CD4-positive, alpha-beta T cell treated with Interleukin-17A for 4 hours (primary cell): ENCODE data around the gene MACROD2.

Source experiments
- DNase-seq: peaks from one replicate; pipeline ENCODE4 v3.0.0-alpha.2; 2020; ENCODE audit warnings: mixed read lengths

MACROD2 gene

DNA sequence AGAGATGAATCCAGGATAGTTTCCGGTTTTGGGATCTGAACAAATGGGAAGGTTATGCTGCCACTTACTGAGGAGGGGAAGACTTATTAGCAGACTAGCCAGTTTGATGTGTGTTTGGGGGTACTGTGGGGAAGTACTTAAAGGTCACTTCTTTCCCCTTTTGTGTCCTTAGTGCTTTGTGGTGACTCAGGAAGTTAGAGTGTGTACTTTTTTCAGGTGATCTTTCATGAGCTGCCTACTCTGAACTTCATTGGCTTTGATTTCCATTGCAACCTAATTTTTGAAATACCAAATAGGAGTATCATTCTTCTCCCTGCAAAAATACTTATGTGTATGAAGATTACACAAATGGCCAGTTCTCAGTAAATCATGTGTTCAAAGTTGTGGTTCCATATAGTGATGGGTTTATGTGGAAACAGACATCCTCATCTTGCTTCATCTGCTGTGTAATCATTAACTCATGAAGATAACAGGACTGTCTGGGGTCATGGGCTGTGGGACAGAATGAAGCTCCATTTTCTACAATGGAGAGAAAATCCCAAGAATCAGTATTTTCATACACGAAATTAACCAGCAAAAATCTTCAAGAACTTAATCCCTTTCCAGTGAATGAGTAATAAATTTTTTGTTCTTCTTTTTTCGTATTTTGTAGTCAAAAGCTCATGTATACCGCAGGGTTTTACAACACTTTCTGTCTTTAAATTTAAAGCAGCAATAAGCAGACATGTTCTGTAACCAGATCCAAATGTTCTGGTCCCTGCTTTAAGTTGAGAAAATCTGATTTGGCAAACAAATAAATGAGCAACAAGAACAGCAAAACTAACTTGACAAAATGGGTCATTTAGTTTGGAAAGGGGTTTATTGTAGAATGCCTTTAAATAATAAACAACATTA is 614.3 kb downstream of the MACROD2 start:
- DNase-seq = no peak

DNA sequence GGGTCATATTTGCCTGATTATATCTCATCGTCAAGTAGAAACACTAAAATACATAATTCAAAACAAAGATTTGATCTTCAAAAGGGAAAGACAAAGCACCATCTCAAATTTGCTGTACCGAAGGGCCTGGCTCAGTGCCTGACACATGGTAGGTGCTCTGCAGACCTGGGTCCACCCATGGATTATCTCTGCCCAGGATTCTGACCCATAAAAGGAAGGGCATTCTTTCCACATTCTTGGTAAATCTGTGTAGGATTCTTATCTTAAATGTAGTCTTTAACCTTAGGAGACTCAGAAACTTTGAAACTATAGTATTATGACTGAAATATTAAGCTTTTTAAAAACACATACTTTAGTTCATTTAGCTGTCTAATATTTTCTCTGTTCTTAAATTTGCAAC is 616.2 kb downstream of the MACROD2 start:
- no peak for DNase-seq

DNA sequence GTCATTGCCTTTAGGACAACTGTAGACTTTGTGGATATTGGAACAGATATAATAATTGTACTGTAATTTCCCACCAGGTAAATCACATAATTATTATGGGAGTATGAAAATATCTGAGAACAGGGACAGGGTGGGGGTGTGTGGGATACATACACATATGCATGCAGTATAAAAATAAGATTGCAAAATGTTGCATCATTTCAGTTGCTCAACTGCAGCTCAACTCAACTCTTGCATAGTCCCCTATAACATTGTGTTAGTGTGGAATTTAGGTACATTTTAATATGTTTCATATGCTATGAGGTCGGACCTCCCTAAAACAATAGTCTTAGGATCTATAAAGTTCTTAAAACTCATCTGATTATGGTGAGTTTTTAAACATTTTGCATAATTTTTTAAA is 617.1 kb downstream of the MACROD2 start:
- DNase-seq = no peak

DNA sequence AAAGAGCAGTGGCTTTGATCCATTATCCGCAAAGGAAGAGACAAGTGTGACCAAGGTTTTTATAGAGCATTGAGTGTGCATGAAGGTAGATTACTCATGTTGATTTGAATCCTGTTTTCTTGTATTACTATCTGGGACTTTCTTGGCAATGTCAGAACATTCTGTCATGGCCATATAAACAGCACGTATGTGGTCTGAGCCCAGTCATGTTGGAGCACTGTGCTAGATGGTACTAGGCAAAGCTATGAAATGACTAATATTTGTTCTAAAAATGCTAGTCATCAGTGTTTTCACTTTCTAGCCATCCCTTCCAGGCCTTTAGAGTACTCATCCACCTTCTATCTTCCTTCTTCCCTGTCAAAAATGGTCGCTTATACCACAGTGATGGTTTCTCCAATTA is 620.7 kb downstream of the MACROD2 start:
- no peak for DNase-seq

DNA sequence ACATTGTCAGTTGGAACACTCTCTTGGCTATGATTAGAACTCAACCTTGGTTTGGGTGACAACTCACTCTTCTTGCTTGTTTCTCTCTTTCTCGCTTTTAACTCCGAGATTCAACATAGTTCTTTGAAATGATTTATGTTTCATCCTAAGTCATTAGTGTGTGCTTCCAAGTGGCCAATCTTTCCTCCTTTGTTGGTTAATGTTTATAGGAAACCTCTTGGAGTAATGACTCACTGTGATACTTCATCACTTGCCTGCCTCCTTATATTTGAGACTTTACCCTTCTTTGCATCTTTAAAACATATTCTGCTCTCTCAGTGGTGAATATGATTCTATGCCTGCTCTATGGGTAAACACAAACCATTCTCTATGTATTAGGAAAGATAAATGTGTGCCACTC is 621.8 kb downstream of the MACROD2 start:
- no peak for DNase-seq

DNA sequence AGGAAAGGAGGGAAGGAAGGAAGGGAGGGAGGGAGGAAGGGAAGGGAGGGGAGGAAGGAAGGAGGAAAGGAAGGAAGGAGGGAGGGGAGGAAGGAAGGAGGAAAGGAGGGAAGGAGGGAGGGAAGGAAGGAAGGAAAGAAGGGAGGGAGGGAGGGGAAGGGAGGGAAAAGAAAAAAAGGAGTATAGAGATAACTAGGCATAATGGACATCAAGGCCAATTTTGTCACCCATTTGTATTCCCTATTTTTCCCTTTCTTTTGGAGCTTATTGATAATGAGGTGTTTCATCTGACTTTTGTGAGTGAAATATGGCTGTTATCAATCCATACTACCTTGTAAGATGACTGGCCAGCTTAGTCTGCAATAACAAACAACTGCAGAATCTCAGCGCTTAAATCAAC is 624.1 kb downstream of the MACROD2 start:
- no peak for DNase-seq

DNA sequence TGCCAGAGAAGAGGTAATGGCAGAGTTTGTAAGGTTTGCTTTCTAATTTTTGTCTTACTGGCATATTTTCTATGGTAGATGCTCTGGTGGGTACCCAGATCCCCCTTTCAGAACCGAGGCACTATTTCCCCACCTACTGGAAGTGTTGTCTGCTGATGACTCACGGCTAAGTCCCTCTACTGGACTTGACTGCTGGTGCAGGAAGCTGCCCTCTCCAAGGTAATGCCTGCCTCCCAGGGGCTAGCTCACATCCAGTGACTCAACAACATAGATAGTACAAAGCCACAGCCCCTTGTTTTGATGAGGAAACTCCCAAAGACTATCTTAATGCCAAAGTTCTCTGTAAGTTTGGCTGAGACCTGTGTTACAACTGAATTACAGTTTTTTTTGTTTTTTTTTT is 627.5 kb downstream of the MACROD2 start:
- DNase-seq = no peak

DNA sequence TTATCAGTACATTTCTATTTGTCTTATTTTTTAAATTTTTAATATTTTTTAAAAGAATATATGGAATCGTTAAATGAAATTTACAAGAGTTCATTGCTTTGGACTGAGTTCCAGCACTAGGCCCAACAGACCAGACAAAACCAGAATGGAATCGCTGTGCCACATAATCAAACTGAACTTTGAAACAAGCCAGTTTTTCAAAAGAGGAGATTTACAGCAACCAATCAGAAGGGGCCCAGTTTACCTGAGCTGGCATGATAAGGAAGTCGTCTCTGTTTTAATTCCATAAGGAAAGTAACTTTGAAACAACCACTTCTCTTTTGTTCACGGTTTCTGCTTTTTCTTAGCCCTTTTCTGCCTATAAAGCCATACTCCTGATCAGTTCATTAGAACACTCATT is 635.7 kb downstream of the MACROD2 start:
- no peak for DNase-seq

DNA sequence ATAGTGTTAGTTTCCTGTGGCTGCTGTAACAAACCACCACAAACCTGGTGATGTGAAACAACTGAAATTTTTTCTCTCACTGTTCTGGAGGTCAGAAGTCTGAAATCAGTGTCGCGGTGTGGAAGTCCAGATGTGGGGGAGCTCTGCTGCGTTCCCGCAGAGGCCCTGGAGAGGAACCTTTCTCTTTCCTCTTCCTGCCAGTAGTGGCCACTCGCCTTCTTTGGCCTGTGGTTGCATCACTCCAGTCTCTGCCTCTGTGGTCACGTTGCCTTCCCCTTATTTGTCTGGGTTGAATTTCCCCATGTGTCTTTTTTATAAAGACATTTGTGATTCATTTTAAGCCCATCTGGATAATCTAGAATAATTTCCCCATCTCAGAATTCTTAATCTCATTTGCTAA is 637.6 kb downstream of the MACROD2 start:
- no peak for DNase-seq

DNA sequence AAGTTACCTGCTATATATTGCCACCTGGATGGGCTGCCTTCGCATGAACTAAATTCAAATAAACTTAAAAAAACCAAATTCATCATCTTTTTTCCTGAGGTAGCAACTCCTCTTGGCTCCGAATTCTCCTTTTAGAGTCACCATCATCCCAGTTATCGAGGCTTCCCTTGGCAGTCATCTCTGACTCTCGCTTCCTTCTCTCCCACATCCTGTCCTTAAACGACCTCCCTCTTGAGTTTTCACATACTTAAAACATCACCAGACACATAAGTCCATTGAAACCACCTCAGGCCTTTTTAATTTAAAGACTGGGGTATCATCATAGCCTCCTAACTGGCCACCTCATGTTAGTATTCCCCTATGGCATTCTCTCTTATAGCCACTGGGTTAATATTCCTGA is 638.2 kb downstream of the MACROD2 start:
- DNase-seq = no peak

DNA sequence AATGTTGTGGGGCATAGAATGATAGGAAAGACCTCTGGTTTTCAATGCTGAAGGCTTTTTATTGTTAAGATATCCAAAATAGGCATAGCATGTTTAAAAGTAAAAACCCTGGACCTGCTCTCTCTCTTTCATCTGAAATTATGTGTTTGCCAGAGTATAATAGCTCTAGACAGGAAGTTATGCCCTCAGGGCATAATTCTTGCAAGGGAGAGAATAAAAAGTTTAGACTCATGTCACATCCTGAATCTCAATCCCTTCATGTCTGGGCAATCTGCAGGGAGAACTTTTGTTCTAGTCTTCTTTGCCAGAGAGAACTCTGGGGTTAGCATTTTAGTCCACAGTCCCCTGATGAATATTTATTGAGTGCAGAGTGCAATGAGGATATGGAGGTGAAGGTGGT is 639.3 kb downstream of the MACROD2 start:
- DNase-seq = no peak

DNA sequence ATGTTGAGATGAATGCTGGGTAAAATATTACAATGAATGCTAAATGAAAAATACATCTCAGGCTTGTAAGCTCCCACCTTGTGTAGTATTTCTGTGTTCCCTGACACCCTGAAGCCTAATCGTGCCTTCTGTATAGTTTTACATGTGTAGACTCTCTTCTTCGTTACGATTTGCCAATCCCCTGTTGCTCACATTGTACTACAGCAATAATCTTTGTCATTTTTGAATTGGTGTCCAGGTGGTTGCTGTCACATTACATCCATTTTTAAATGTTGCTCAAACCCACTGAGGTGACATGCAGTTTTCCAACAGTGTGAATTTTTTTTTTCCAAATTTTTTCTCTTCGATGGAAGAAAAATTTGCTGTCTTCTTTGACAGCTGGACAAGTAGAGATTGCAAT is 642.1 kb downstream of the MACROD2 start:
- DNase-seq = no peak

DNA sequence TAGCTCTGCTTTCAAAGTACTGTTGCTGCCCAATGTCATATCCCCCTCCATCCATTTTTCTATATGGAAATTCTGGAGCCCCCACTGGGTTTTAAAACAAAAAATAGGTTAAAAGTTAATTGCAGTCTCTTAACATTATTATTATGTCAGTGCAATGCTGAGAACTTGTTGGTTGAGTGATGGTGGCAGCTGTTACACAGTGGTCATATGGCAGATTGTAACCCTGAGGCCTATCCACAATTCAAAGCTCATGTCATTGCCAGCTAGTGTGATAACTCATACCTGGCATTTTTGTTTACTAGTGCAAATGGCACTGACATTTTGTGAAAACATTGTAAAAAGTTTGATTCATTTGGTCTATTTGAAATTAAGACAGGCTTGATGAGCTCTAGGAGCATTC is 647.8 kb downstream of the MACROD2 start:
- DNase-seq = no peak

DNA sequence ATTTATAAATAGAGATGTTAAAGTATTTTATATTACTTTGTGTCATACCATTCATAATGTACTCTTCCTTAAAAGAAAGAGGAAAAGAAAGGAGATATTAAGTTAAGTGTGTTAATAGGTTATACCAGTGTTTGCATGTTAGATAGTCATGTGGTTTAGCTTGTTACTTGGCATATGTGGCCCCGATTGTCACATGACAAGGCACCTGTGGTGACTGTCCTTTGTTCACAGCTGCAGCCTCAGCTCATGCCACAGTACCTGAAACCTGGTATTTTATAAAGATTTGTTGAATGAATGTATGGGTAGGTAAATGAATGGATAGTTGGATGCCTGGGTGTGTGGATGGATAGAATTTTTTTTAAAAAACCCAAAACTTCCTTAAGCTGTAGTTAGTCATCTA is 648.2 kb downstream of the MACROD2 start:
- no peak for DNase-seq

DNA sequence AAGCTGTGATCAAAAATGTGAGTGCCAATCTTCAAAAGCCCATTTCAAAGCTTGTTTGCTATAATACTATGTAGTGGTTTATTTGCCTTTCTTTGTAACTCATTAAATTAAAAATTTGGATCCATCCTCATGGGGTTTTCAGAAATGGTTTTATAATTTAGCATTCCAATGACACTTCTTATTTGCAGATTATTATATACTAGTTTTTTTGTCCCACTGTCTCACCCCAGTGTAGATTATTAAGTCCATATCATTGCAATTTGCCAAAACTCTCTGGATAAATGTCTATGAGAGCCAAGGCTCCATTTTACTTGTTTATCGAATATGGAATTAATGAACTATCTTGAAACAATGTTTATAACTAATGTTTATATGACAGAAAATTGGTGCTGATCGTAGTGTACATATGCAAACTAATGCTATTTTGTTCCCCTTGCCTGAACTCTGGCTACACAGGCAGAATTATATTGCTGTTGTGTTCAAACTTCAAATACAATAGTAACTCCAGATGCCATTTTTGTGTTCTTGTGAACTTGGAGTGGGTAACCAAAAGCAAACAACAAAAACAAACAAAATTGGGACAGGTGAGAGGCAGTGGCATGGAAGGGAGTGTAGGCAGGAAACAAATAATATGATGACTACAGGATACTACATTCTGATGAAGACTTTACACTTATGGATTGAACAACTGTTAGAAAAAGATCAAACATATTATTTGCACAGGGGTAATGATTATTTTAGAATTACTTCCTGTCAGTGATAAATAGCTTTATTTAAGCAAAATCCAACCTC is 649.2 kb downstream of the MACROD2 start:
- DNase-seq = no peak

DNA sequence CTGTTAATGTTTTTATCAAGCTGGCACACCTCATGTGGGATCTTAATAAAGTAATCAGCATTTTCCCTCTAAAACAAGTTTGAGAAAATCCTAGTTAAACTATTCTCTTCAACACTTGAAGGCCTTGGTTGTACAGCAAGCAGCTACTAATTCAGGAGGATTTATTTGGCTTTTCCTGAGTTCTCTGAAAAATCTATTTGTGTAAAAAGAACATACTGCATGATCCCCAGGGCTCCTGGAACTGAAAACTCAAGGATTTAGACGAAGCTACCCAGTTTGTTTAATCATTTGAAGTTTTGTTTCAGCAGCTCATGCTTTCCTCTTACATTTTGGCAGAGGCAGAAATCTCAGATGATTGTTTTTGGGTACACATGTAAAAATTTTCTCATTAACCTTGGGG is 651.7 kb downstream of the MACROD2 start:
- DNase-seq = no peak

DNA sequence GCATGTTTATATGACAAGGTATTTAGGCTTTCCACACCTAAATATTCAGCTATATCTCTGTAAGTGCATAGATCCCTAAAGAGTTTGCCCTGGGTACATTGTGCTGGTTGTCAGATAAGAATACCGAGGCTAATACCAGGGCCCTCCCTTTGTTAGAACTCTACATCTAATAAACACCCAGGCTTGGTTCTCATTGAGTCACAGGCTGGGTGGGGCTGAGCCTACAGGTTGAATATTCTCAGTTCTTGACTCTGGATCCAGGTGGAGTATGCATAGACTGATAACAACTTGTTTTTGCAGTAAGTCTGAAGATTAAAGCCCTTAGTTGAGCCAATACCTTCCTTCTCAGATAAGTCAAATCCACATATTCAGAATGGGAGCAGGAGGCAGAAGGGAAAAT is 654.3 kb downstream of the MACROD2 start:
- no peak for DNase-seq

DNA sequence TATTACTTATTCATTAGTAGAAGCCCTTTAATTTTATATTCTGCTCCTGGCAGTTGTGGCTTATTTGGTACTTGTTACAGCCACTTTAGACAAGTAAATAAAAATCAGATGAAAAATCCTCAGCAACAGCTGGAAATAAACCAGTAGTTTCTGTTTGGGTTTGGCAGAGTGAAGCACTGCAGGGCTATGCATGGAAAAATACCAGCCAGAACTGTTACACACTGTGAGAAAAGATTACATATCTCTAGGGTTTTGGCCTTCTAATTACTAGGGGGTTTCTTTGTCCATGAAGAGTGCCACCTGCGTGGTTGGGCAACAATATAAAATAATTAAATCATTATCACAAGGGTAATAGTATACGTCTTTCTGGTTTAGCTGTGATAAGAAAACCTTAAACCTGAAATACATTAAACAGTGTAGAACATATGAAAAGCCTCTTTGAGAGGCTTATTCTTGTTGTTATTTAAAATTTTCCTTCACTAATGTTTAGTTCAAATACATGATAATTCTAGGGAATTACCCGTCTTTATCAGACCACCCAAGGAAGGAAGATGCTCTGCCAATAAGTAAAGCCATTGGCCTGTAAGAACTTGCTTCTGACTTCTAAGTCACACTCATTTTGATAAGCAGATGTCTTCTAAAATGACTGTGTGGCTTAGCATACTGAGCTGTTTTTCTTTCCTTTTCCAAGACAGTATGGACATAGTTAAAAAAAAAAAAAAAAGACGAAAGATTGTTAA is 662.1 kb downstream of the MACROD2 start:
- DNase-seq = no peak

DNA sequence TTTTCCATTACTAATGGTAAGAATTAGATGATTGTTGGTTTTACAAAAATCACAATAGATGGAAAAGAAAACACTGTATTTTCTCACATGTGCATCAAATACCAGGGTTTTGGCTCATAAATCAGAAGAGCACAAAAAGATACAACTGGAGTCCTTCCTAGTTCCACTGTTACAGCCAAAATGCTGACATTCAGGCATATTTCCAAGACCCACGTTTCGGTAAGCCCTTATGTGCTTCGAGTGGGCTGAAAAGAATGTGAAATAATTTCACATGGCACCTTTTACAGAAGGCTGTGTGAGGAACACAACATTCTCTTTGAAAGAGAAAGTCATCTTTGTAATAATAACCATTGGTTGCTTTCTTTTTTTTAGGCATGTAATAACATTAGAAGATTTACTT is 668.8 kb downstream of the MACROD2 start:
- DNase-seq = no peak

DNA sequence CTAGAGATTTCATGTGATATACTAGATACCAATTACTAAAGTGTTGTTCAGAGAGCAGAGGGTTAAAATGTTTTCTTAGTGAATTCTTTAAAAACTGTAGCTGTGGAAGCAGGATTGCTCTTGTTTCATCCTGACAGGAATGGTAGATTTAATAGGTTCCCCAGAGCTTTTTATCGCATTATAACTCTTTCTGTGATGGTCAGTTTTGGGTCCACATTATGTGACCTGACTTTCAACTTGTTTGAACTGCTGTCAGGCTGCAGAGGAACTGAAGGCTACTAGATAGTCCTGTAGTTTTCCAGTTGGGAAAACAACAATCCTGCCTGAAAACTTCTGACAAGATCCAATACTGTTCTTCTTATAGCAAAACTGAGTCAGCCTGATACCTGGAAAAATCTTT is 671.4 kb downstream of the MACROD2 start:
- no peak for DNase-seq

DNA sequence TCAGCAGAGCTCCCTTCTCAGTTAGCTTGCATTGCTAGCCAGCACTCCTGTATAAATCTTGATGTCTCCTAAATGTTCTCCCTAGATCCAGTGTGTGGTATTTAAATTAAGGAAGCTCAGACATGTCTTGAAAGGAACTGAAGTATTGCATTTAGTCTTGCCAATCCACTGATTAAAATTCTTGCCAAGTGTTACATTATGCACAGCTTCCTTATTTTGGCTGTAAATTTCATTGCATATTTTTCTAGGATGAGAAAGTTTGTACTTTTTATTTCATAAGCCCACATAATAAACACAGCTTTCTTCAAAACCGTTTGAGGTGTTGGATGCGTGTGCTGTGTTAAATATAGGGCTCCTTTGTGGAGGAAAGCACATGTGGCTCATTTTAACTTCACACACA is 671.9 kb downstream of the MACROD2 start:
- DNase-seq = no peak

DNA sequence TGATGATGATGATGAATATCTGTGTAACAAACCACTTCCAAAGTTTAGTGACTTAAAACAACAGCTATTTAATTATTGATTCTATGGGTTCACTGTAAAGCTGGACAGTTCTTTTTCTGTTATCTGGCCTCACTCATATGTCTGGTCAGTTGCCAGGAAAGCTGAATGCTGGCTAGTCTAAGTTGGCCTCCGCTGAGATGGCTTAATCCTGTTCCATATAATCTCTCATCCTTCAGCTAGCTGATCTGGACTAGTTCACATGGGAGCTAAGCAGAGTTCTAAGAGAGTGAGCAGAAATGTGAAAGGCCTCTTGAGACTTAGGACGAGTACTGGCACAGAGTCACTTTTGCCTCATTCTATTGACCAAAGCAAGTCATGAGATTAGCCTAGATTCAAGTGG is 676.8 kb downstream of the MACROD2 start:
- no peak for DNase-seq

DNA sequence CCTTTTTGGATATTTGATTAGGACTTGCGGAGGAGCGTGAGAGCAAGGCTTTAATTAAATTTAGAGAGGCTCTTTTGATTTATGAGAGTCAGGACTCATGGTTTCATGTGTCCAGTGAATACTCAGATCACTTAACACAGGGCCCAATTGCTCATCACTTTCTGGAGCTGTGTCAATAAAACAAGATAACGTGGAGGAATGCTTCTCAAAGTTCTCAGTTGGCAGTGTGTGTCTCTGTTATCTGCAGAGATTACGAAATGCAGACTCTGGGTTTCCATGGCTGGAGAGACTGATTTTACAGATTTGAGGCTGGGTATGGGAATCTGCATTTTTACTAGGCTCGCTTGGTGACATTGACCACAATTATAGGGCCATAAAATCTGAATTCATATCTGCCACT is 677.8 kb downstream of the MACROD2 start:
- DNase-seq = no peak

DNA sequence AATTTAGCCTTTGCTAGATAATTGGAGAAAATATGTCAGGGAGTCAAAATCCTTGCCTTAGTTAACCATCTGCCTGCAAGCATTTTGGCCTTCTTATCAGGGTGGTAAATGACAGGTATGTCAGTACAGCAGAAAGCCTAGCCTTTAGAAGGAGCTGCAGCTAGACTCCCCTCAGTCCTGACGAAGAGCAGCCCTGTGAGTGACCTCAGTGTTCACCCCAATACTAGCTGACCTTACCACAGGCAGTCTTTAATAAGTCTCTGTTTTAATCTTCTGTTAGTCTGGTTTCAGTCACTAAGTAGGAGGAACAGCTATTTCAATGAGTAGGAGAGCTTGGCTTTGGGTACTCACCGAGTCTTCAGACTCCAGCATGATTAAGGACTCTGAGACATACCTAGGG is 682.1 kb downstream of the MACROD2 start:
- DNase-seq = no peak
